GM18519 (cell line): ENCODE results near the gene PAK1.

Source experiments
- ATAC-seq: cut with Tn5 transposase; IDR thresholded peaks from one replicate; pipeline ENCODE4 v1.9.1; 2021; ENCODE audit warnings: mild to moderate bottlenecking, moderate library complexity; ENCODE audit not compliant: unreplicated experiment, low FRiP score

Gene PAK1

DNA sequence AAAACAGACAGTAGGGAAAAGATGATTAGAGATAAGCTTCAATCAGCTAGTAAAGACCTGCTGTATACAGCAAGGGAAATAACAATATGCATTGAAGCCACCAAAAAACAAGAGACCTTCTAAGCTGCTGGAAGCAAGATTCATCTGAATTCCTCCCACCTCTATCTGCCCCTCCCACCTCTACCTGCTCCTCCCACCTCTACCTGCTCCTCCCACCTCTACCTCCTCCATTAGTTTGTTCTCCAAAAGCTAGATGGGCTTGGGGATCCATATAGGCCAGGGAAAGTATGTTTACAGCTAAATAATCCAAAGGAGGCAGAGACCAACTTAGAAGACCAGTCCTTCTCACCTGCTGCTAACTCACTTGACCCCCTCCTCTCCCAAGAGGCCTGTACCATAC is 33.2 kb downstream of the PAK1 start:
- no peak for ATAC-seq

DNA sequence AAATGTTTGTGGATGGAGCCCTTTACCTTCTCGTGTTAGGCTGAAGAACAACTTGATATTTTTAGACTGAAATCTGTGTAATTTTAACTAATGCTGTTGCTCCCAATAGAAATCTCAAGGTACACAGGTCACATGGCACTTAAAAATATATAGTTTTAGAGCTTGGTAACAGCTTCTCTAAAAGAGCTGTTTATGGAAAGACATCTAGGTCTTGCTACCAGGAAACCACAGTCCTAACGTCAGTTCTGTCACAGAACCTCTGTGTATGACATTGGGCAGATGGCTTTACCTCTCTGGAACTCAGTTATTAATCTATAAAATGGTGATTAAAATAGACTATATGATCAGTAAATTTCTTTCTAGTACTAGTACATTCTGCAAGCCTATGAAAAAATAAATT is 35.4 kb downstream of the PAK1 start:
- ATAC-seq: no peak

DNA sequence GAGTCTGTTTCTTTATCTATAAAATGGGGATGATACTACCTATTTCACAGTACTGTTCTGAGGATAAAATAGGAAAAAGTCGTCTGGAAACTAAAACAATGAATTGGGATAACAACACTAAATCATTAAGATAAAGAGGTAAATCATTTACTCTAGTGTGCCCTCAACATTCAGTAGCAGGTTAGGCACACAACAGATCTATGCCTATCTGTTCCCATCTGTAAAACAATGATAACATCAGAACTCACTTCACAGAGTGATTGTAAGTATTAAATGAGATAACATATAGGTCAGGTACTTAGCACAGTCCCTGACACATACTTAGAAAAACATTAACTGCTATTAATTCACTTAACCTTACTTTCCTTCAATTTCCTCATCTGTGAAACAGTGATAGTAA is 36.9 kb downstream of the PAK1 start:
- no peak for ATAC-seq

DNA sequence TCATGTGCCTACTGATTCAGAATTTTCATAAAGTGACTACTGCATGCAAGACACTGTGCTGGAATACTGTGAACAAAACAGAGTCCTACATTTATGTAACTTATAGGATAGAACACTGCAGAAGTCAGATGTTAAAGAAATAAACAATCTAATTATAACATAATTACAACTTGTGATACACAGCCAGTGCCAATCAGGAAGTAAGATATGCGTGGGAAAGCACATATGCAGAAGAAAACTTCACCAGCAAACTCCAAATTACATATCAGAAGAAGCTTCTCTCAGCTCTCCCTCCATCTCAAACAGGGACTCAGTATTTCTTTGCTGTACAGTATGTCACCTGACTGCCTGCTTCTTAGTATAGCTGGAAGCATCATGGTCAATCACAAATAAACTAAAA is 37.4 kb downstream of the PAK1 start:
- no peak for ATAC-seq

DNA sequence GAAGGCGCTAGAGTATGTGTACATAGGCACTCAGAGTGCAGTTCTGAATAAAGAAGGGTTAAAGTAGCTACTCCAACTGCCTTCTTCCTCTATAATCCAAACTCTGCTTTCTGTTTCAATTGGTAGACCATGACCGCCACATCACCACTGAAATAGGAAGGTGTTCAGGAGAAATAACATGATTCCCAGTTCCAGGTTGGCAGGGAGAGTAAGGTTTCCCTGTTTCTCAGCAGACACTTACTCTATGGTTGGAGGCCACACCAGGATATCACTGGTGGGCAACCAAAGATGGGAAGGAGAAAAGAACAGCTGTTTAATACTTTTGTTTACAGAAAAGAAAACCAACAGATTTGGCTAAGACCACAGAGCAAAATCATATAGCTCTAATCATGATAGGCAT is 37.9 kb downstream of the PAK1 start:
- ATAC-seq: no peak

DNA sequence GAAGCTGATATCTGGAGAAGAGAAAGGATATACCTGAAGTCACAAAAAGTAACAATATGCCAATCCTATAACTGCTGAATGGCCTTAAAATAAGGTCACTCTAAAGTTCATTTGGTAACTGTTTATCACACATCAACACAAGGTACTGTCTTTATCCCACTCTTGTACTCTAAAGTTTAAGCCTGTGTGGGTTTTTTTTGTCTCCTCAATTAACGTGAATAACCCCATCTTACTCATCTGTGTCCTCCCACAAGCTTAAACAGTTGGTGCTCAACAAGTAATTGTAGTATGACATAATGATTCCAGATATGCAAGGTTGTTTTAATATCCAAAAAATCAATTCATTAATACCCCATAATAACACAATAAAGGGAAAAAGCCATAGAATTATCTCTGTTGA is 42.1 kb downstream of the PAK1 start:
- ATAC-seq: no peak

GRCh38 chr11:77428598-77428997 is 45.3 kb downstream of the PAK1 start:
- no peak for ATAC-seq

DNA sequence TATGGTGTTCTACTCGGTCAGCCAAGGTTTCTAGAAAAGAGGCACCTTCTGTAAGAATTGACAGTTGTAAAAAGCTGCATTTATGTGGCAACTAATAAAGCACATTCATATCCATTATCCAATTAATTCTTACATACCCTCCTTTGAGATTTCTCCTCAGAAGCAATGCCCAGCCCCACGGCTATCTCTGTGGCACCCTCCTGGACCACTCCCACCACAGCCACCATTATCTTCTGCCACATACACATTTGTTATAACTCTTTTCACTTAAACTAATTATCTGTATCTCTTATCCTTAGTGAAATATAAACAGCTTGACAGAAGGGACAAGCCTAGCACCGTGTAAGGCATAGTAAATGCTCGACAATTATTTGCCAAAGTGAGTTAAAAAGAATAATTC is 48.5 kb downstream of the PAK1 start:
- no peak for ATAC-seq

DNA sequence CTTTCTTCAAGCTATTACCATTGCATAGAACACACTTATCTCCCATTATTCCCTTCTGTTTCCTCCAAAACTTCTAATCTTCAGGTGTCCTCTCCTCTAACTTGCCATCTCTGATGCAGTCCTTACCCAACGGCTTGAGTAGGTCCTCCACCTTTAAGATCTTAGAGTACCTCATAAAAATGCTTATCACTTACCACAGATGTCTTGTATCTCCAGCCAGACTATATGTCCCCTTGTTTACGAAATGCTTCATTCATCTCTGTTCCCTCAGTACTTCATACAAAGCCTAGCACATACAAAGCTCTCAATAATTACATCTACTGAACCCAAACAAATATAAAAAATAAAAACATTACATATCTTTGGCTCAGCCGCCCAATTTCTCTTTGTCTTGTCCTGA is 49.2 kb downstream of the PAK1 start:
- ATAC-seq: no peak

DNA sequence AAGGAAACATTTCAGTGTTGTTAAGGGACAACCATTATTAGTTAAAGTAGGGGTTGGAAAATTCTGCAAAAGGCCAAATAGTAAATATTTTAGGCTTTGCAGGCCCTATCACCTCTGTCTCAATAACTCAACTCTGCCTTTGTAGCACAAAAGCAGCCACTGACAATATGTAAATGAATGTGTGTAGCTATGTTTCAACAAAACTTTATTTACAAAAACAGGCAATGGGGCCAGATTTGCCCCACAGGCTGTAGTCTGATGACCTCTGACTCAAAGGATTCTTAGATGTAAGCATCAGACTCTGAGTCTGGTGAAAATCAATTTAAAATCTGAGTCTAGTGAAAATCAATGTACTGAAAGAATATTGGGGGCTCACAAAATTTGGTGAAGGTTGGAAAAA is 50.3 kb downstream of the PAK1 start:
- no peak for ATAC-seq

DNA sequence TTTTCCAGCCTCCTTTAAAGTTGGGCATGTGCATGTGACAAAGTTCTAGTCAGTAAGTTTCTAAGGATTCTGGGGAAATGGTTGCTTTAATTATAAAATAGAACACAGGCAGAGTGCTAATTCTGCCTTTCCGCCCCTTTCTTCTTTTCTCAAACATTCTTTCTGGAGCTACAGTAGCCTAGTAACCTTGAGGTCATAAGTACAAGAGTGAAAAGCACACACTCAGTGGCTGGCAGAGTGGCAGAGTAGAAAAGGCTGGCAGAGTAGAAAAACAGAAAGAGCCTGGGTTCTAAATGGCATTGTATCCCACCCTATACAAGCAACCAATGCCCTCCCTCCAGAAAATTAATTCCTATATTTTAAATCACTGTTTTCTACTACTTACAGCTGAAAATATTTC is 51.2 kb downstream of the PAK1 start:
- no peak for ATAC-seq

DNA sequence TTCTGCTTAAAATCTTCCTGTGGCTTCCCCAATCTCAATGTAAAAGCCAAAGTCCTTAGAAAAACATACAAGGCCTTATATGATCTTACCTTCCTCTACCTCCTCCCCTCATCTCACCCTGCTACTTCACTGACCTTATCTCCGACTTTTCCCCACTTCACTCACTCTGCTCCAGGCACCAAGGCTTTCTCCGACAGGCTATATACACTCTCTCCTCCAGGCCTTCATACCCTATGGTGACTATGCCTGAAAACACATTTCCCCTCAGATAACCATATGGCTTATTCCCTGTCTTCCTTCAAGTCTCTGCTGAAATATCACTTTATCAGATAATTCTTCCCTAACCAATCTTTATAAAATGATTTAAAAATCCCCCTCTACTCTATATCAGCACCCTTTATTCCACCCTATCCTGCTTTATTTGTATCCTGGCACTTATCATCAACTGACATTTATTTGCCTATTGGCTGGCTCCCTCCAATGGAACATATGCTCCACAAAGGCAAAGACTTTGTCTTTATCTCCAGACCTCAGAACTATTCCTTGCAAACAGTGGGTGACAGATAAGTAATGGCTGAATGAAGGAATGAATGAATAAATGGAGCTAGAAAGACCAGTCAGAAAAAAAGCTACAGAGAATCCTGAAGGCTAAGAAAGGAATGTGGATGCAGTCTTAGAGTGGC is 52.7 kb downstream of the PAK1 start:
- no peak for ATAC-seq

- no peak for ATAC-seq
These were observed 54.8 kb downstream of the PAK1 start for GRCh38 chr11:77418971-77419597.

DNA sequence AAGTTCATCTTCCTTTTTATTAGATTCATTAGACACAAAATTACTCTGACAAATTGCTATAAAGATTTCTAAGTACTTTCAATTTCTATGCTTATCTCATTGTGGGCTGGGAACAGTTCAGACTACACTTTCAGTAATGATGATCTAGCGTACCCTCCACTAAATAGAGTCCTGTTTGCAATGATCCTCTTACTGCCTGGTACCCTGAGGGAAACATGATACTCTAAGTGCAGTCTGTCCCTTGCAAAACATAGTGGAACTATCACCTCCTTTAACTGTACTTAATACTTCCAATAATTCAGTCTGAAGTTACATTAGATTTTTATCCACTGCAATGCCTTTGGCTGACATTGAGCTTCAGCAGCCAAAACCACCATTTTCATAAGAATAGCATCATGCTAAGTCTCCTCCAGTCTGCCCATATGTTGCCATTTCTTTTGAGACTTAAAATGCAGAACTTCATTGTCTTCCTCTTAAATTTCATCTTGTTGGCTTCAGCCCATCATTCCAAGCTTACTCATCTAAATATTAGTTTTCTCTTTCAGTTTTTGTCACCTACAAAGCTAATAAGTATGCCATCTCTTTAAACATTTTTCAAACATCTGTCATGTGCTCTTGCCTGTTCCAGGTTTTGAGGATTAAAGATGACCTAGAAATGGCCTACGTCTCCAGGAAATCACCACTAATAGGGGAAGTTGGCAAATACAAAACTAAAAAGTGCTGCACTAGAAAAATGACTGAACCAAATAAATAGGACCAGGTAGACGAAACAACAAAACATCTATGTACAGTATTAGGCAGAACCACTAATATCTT is 55.5 kb downstream of the PAK1 start:
- ATAC-seq: no peak

DNA sequence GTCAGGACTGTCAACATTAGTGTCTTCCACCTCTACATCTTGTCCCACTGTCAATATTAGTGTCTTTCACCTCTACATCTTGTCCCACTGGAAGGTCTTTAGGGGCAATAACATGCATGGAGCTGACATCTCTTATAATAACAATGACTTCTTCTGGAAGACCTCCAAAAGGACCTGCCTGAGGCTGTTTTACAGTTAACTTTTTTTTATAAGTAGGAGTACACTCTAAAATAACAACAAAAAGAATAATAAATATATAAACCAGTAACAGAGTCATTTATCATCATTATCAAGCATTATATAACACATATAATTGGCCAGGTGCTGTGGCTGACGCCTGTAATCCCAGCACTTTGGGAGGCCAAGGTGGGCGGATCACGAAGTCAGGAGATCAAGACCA is 57.5 kb downstream of the PAK1 start:
- no peak for ATAC-seq

- ATAC-seq: no peak
These were observed 59.9 kb downstream of the PAK1 start for GRCh38 chr11:77413850-77414460.

GRCh38 chr11:77412814-77413213 is 61.1 kb downstream of the PAK1 start:
- ATAC-seq: no peak

- ATAC-seq: peak; percentile 73
These were observed 62.0 kb downstream of the PAK1 start for GRCh38 chr11:77411717-77412441.

GRCh38 chr11:77411137-77411707 is 62.7 kb downstream of the PAK1 start:
- peak; percentile 12 for ATAC-seq

DNA sequence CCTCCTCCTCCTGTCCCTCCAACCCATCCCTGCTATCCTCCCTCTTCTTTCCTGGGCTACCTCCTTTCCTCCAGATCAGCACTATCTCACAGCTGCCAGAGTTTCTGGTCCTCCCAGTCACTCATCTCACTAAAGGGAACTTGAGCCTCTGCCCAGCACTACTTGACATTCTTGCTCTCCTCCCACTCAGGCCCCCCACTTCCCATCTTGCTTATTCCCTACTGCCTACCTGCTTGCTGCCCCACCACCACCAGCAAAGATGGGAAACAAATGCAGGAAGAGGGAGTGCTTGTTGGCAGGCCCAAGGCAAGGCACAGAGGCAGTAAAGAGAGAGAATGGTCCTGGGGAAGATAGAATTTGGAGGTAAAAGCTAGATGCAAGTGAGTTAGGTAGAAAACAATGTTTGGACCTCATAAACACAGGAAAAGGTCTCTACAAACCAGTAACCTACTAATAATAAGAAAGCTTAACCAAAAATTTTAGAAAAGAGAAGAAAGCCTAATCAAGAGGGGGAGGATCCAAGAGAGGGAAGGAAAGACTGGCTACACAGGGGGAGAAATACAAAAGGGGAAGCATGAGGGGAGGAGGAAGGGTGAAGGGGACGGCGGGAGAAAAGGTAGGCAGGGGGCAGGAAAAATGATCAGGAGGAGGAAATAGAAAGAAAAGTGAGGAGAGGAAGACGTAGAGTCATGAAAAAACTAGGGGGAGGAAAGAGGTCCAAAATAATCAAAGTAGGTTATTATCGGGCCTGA is 63.6 kb downstream of the PAK1 start:
- ATAC-seq: no peak
